CD4-positive, alpha-beta T cell (primary cell): Measurements from ENCODE around the gene OR51L1. TPM values are rescaled to one million over a fixed set of nuclear protein-coding genes. Genes with fewer than 3 reads are reported as not detected.

Experiments
- ATAC-seq: fragments of 200-7000 bp; cut with Tn5 transposase; one replicate; pipeline ENCODE4 v1.10.0; 2022; ENCODE audit warnings: mild to moderate bottlenecking; ENCODE audit not compliant: poor library complexity
- CTCF ChIA-PET: fragments of 350-600 bp; sonication (Branson Sonifier 250); formaldehyde crosslinking; loops from one replicate; lab custom pipeline; 2021; ENCODE audit warnings: antibody characterized with exemption, inconsistent platforms; lab: Charles Lee
- POLR2A ChIA-PET: fragments of 350-600 bp; sonication (Branson Sonifier 250); formaldehyde crosslinking; loops from one replicate; lab custom pipeline; 2021; ENCODE audit warnings: antibody characterized with exemption, inconsistent platforms; lab: Charles Lee
- DNase-seq, 14 experiments: peaks; one replicate each; pipeline ENCODE4 v3.0.0-alpha.2; 2013 to 2020; ENCODE audit warnings: mixed read lengths in 2 of 14
- H3K27ac ChIP-seq, 2 donors: one replicate each; pipeline versions ENCODE4 v1.5.1 to v1.7.0; 2013; ENCODE audit warnings: low read length in 2 of 2, low read depth in 1 of 2, mild to moderate bottlenecking in 1 of 2
- H3K27me3 ChIP-seq, 2 experiments: 1 replicate in 1 of 2; 2 replicates in 1 of 2; pipeline versions ENCODE4 v1.6.1 to v1.7.0; 2013; ENCODE audit warnings: low read length in 2 of 2, control low read depth in 1 of 2, mild to moderate bottlenecking in 1 of 2, moderate library complexity in 1 of 2; ENCODE audit not compliant: insufficient read depth in 2 of 2, control insufficient read depth in 1 of 2
- H3K36me3 ChIP-seq: one replicate; pipeline ENCODE4 v1.6.1; 2013; ENCODE audit warnings: low read length, control low read depth; ENCODE audit not compliant: insufficient read depth
- H3K4me1 ChIP-seq: one replicate; pipeline ENCODE4 v1.6.1; 2013; ENCODE audit warnings: low read length, control low read depth; ENCODE audit not compliant: insufficient read depth
- H3K4me3 ChIP-seq: one replicate; pipeline ENCODE4 v1.5.1; 2013; ENCODE audit warnings: mild to moderate bottlenecking, low read length, moderate library complexity
- H3K9me3 ChIP-seq, 2 experiments: 1 replicate in 1 of 2; 2 replicates in 1 of 2; pipeline versions ENCODE4 v1.6.1 to v1.7.0; 2013; ENCODE audit warnings: low read length in 2 of 2, mild to moderate bottlenecking in 2 of 2, control low read depth in 1 of 2, moderate library complexity in 1 of 2; ENCODE audit not compliant: control insufficient read depth in 1 of 2, insufficient read depth in 1 of 2
- H3K27ac Mint-ChIP-seq: one replicate; pipeline ENCODE4 v1.8.0; 2020; ENCODE audit warnings: mixed read lengths
- H3K27me3 Mint-ChIP-seq: one replicate; pipeline ENCODE4 v1.8.0; 2021; ENCODE audit warnings: mixed read lengths
- H3K36me3 Mint-ChIP-seq: one replicate; pipeline ENCODE4 v1.8.0; 2021; ENCODE audit warnings: low read depth, mixed read lengths
- H3K4me1 Mint-ChIP-seq: one replicate; pipeline ENCODE4 v1.8.0; 2021; ENCODE audit warnings: low read depth, mixed read lengths
- H3K4me3 Mint-ChIP-seq: one replicate; pipeline ENCODE4 v1.8.0; 2020; ENCODE audit warnings: mild to moderate bottlenecking, mixed read lengths
- H3K9me3 Mint-ChIP-seq: one replicate; pipeline ENCODE4 v1.8.0; 2020; ENCODE audit warnings: mixed read lengths
- intact Hi-C, 2 experiments: fragments of 100-400 bp; cut with DNase I in 1 of 2; cut with micrococcal nuclease in 1 of 2; formaldehyde crosslinking; loops; one replicate each; pipeline versions ENCODE4 v1.15.1 to v1.9.0; 2023 to 2025; cut with DNase I, micrococcal nuclease
- total RNA-seq, 174 experiments: library from RNA in 2 of 174; stranded (reverse) in 2 of 174; gene quantifications; one replicate each; pipeline ENCODE4 v1.2.3 and lab custom pipeline; 2021 to 2026
- TF ChIP-seq, protein P1 (sequence below): fragments of 200-600 bp; IDR thresholded peaks from one replicate; pipeline ENCODE4 v1.8.0; 2022; ENCODE audit warnings: antibody characterized with exemption, mild to moderate bottlenecking

Gene OR51L1
- total RNA-seq, 2 experiments from 2014 or later: not detected

DNA sequence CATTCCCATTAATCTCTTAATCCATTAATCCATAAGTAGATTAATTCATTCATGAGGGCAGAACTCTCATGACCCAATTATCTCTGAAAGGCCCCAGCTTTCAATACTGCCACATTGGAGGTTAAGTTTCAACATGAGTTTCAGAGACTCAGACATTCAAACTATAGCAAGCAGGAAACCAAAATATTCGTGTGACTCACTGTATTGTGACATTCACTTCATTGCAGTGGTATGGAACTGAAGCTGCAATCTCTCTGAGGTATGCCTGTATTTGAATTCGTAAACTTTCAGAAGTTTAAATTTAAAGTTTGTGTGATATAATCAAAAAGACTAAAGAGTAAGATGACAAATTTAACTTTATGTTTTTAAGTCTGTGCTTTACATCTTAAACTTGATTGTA, 48.7 kb downstream of the OR51L1 start:
- no peaks in the 10 kb centered on the region for H3K36me3 Mint-ChIP-seq
- no peak overlapping the region for H3K27ac Mint-ChIP-seq
- Histone ChIP-seq H3K36me3 (no peaks in the 10 kb centered on the region), H3K9me3 (no peaks in the 10 kb centered on the region), H3K27me3 (no peaks in the 10 kb centered on the region), H3K27ac (no peak overlapping the region), H3K4me1 (no peaks in the 10 kb centered on the region), H3K4me3 (no peak overlapping the region)
- POLR2A ChIA-PET: no interaction called here
- no peaks in the 10 kb centered on the region for H3K9me3 Mint-ChIP-seq
- no peak for ATAC-seq
- TF ChIP-seq, protein P1, sequence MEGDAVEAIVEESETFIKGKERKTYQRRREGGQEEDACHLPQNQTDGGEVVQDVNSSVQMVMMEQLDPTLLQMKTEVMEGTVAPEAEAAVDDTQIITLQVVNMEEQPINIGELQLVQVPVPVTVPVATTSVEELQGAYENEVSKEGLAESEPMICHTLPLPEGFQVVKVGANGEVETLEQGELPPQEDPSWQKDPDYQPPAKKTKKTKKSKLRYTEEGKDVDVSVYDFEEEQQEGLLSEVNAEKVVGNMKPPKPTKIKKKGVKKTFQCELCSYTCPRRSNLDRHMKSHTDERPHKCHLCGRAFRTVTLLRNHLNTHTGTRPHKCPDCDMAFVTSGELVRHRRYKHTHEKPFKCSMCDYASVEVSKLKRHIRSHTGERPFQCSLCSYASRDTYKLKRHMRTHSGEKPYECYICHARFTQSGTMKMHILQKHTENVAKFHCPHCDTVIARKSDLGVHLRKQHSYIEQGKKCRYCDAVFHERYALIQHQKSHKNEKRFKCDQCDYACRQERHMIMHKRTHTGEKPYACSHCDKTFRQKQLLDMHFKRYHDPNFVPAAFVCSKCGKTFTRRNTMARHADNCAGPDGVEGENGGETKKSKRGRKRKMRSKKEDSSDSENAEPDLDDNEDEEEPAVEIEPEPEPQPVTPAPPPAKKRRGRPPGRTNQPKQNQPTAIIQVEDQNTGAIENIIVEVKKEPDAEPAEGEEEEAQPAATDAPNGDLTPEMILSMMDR: no peak
- no peak for DNase-seq
- H3K27me3 Mint-ChIP-seq: no peaks in the 10 kb centered on the region
- no peak overlapping the region for H3K4me3 Mint-ChIP-seq
- CTCF ChIA-PET: no interaction called here
- no peaks in the 10 kb centered on the region for H3K4me1 Mint-ChIP-seq
- intact Hi-C loops: no loop called here

DNA sequence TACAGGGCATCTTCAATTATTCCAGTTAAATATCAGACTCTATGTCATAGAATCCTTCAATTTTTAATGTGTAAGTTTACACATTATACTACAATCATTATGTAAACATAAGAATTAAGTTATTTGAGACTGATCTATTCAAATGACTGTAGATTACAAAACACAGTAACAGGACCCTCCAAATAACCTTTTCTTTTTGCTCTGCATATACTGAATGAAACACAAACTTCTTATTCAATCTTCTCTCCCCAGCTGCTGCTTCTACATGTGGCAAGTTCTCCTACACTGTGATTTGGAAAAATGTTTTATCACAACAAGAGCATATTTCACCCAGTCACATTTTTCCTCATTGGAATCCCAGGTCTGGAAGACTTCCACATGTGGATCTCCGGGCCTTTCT, 51.6 kb downstream of the OR51L1 start, which contains the start of gene OR52J3:
OR52J3 (plus strand) TSS at position 301 of the 400 bp plus-strand sequence; CDS start at position 301, 0 bp downstream.
- ATAC-seq: no peak
- no peaks in the 10 kb centered on the region for H3K4me1 Mint-ChIP-seq
- POLR2A ChIA-PET: no interaction called here

DNA sequence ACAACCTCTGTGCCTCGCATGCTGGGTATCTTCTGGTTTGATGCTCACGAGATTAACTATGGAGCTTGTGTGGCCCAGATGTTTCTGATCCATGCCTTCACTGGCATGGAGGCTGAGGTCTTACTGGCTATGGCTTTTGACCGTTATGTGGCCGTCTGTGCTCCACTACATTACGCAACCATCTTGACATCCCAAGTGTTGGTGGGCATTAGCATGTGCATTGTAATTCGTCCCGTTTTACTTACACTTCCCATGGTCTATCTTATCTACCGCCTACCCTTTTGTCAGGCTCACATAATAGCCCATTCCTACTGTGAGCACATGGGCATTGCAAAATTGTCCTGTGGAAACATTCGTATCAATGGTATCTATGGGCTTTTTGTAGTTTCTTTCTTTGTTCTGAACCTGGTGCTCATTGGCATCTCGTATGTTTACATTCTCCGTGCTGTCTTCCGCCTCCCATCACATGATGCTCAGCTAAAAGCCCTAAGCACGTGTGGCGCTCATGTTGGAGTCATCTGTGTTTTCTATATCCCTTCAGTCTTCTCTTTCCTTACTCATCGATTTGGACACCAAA, 52.2 kb downstream of the OR51L1 start:
- H3K4me3 Mint-ChIP-seq: no peak overlapping the region
- H3K27ac Mint-ChIP-seq: no peak overlapping the region

More for the DNA sequence above, 51.6 kb downstream of the OR51L1 start, which contains the start of gene OR52J3:
- no peaks in the 10 kb centered on the region for H3K27me3 Mint-ChIP-seq
- Histone ChIP-seq H3K4me3 (no peak within 1 kb of the TSS), H3K27me3 (no peaks in the 10 kb centered on the region), H3K27ac (no peak within 1 kb of the TSS), H3K36me3 (no peaks in the 10 kb centered on the region), H3K9me3 (no peaks in the 10 kb centered on the region), H3K4me1 (no peaks in the 10 kb centered on the region)
- intact Hi-C loops: no loop called here
- H3K27ac Mint-ChIP-seq: no peak within 1 kb of the TSS
- CTCF ChIA-PET: no interaction called here
- H3K4me3 Mint-ChIP-seq: no peak within 1 kb of the TSS
- no peaks in the 10 kb centered on the region for H3K9me3 Mint-ChIP-seq
- TF ChIP-seq, protein P1: no peak
- DNase-seq: no peak
- no peaks in the 10 kb centered on the region for H3K36me3 Mint-ChIP-seq

More for the DNA sequence above, 52.2 kb downstream of the OR51L1 start:
- CTCF ChIA-PET: no interaction called here
- H3K9me3 ChIP-seq: no peaks in the 10 kb centered on the region
- Mint-ChIP-seq H3K36me3 (no peaks in the 10 kb centered on the region), H3K9me3 (no peaks in the 10 kb centered on the region), H3K4me1 (no peaks in the 10 kb centered on the region), H3K27me3 (no peaks in the 10 kb centered on the region)
- TF ChIP-seq, protein P1: no peak
- intact Hi-C loops: no loop called here
- ATAC-seq (no peak), DNase-seq (no peak)
- POLR2A ChIA-PET: no interaction called here
- H3K27ac ChIP-seq: no peak overlapping the region
- no peaks in the 10 kb centered on the region for H3K4me1 ChIP-seq
- H3K36me3 ChIP-seq: no peaks in the 10 kb centered on the region
- H3K4me3 ChIP-seq: no peak overlapping the region
- H3K27me3 ChIP-seq: no peaks in the 10 kb centered on the region

Other genes with a start within 250 kb of the OR51L1 start
- gene OR51F1, start 224.9 kb upstream of the OR51L1 start, total RNA-seq: not detected
- gene OR52R1, start 190.5 kb upstream of the OR51L1 start, total RNA-seq: not detected
- not detected for gene OR51F2, start 173.5 kb upstream of the OR51L1 start, total RNA-seq
- not detected for gene OR51S1, start 145.6 kb upstream of the OR51L1 start, total RNA-seq
- gene OR51T1, start 113.0 kb upstream of the OR51L1 start, total RNA-seq: not detected
- gene OR51A7, start 91.1 kb upstream of the OR51L1 start, total RNA-seq: not detected
- gene OR51G2, start 75.5 kb upstream of the OR51L1 start, total RNA-seq: not detected
- not detected for gene OR51G1, start 70.5 kb upstream of the OR51L1 start, total RNA-seq
- not detected for gene OR51A4, start 47.2 kb upstream of the OR51L1 start, total RNA-seq
- not detected for gene OR51A2, start 39.1 kb upstream of the OR51L1 start, total RNA-seq
- gene OR52J3, start 51.7 kb downstream of the OR51L1 start, total RNA-seq: not detected
- not detected for gene OR52E2, start 64.8 kb downstream of the OR51L1 start, total RNA-seq
- gene OR52E1, start 74.7 kb downstream of the OR51L1 start, total RNA-seq: not detected
- not detected for gene OR52A5, start 143.5 kb downstream of the OR51L1 start, total RNA-seq
- gene OR52A1, start 159.9 kb downstream of the OR51L1 start, total RNA-seq: not detected
- not detected for gene OR51V1, start 205.8 kb downstream of the OR51L1 start, total RNA-seq
- under 1 TPM in 1 of 2 experiments, not detected in 1; 0.45 TPM for gene HBB, start 232.2 kb downstream of the OR51L1 start, total RNA-seq
- not detected for gene HBD, start 239.6 kb downstream of the OR51L1 start, total RNA-seq